Left lung (tissue), 10 donors: ENCODE results near the gene CDKN1C. TPM values are rescaled to one million over a fixed set of nuclear protein-coding genes. Genes with fewer than 3 reads are reported as not detected.

Experiments
- ATAC-seq: fragments of 200-7000 bp; cut with Tn5 transposase; one replicate; pipeline ENCODE4 v1.9.1; 2020; ENCODE audit warnings: moderate library complexity
- DNase-seq, 4 donors: peaks; one replicate each; pipeline ENCODE4 v3.0.0-alpha.2; 2013 to 2020
- H3K27ac ChIP-seq, 2 donors: fragments of 200-600 bp; sonication (generic) in 1 of 2; one replicate each; pipeline versions ENCODE4 v1.5.0 to v1.8.0; 2020 to 2021
- H3K27me3 ChIP-seq, 2 donors: fragments of 200-600 bp; sonication (generic) in 1 of 2; one replicate each; pipeline versions ENCODE4 v1.5.0 to v1.8.0; 2020 to 2021
- H3K36me3 ChIP-seq, 2 donors: fragments of 200-600 bp; sonication (generic) in 1 of 2; one replicate each; pipeline versions ENCODE4 v1.5.0 to v1.8.0; 2020 to 2021
- H3K4me1 ChIP-seq, 2 donors: fragments of 200-600 bp; one replicate each; pipeline ENCODE4 v1.8.0; 2021
- H3K4me3 ChIP-seq, 2 donors: fragments of 200-600 bp; sonication (generic) in 1 of 2; one replicate each; pipeline versions ENCODE4 v1.5.0 to v1.8.0; 2020 to 2021; ENCODE audit warnings: mild to moderate bottlenecking in 1 of 2
- H3K9me3 ChIP-seq, 2 donors: fragments of 200-600 bp; sonication (generic) in 1 of 2; one replicate each; pipeline versions ENCODE4 v1.5.0 to v1.8.0; 2020 to 2021
- intact Hi-C, 2 donors: fragments of 100-400 bp; cut with DNase I; formaldehyde crosslinking; loops; one replicate each; pipeline versions ENCODE4 v1.11.2 to v1.14.2; 2022
- polyA plus RNA-seq, 6 donors: library from polyadenylated mRNA; unstranded; fragments of 120-200 nt; gene quantifications; one replicate each; pipeline ENCODE4 v1.2.1, GENCODE V29; 2013; ENCODE audit not compliant: insufficient read length in 6 of 6
- total RNA-seq, 2 donors: library from RNA; stranded (reverse); fragmentation: NEBNext Ultra II Directional; extraction: Animal tissue kit (Norgen Biotek cat#: 25700); gene quantifications; one replicate each; pipeline ENCODE4 v1.2.1, GENCODE V29; 2021
- TF ChIP-seq, protein P1 (sequence below), 2 donors: fragments of 200-600 bp; sonication (generic) in 1 of 2; IDR thresholded peaks; one replicate each; pipeline versions ENCODE4 v1.5.0 to v1.8.0; 2021; ENCODE audit warnings: antibody characterized with exemption in 2 of 2
- donor health status: DM: no; HTN: yes; CAD: no.
- donor health status: DM: no; HTN: no; CAD: no.

Gene CDKN1C
- total and polyA plus RNA-seq, 8 donors, result 18.0 to 90.1 (median 67.6) TPM

DNA sequence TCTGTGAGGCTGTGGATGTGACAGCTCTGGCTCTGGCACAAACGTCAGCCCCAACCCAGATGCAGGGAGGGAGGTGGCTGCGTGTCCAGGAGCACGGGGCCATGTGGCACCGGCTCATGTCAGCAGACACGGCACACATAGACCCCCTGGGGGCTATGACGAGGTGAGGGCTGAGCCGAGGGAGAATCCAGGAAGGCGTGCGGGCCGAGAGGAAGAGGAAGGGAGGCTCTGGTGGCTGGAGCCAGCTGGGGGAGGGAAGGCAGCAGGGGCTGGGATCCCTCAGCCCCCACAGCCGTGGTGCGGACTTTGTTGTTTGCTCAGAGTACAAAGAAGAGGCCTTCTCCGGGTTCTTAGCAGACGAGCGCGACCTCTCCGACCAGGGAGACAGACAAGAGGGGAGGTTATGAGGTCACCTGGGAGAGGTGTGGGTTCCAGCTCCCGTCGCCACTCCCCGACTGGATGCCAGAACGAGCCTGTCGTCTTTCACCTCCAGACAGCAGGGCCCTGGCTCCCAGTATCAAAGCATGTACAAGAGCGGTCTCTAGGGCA is 46.1 kb downstream of the CDKN1C start:
- no peaks in the 10 kb centered on the region for H3K27me3 ChIP-seq

DNA sequence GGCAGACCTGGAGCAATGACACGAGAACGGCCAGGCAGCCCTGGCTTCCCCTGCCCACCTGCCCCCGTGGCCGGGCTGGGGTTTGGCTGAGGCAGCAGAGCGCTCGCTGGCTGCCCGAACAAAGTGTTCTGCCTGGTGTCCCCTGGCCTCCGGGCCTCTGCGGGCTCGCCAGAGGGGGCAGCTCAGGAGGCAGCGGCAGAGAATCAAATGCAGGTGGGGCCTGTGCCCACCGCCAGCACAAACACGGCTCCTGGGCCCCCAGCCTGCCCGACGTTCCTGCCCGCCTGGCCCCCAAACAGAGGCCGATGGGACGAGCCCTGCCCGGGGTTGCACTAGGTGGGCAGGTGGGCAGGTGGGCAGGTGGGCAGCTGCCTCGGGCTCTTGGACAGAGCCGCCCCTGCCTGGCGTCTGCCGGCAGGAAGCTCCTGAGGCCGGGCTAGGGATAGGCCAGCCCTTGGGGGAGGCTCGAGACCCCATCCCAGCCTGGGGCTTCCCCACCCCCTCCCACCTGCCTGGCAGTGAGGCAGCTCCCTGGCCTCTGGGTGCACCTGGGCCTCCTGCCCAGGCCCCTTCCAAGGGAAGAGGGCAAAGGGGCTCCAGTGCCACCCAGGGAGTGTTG is 46.8 kb downstream of the CDKN1C start:
- no peaks in the 10 kb centered on the region for H3K9me3 ChIP-seq
- H3K27ac ChIP-seq, result no peak overlapping the region
- H3K4me3 ChIP-seq, result no peak overlapping the region
- TF ChIP-seq, protein P1, sequence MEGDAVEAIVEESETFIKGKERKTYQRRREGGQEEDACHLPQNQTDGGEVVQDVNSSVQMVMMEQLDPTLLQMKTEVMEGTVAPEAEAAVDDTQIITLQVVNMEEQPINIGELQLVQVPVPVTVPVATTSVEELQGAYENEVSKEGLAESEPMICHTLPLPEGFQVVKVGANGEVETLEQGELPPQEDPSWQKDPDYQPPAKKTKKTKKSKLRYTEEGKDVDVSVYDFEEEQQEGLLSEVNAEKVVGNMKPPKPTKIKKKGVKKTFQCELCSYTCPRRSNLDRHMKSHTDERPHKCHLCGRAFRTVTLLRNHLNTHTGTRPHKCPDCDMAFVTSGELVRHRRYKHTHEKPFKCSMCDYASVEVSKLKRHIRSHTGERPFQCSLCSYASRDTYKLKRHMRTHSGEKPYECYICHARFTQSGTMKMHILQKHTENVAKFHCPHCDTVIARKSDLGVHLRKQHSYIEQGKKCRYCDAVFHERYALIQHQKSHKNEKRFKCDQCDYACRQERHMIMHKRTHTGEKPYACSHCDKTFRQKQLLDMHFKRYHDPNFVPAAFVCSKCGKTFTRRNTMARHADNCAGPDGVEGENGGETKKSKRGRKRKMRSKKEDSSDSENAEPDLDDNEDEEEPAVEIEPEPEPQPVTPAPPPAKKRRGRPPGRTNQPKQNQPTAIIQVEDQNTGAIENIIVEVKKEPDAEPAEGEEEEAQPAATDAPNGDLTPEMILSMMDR (IDR thresholded peaks at IDR 0.05), result no peak
- no peak for ATAC-seq
- no peaks in the 10 kb centered on the region for H3K27me3 ChIP-seq
- no peaks in the 10 kb centered on the region for H3K36me3 ChIP-seq
- DNase-seq, result peak in 1 of 4 donors; percentile 80
- H3K4me1 ChIP-seq, result peaks cover 8 to 17% of the 10 kb centered on the region in 2 donors
- intact Hi-C loops, result no loop called here

More for the DNA sequence above, 46.1 kb downstream of the CDKN1C start:
- intact Hi-C loops, result no loop called here
- Histone ChIP-seq H3K27ac (no peak overlapping the region), H3K36me3 (no peaks in the 10 kb centered on the region), H3K4me3 (no peak overlapping the region), H3K9me3 (no peaks in the 10 kb centered on the region), H3K4me1 (peaks cover 8 to 17% of the 10 kb centered on the region in 2 donors)
- TF ChIP-seq, protein P1 (IDR thresholded peaks at IDR 0.05), result no peak
- DNase-seq, result peak in 1 of 4 donors; percentile 62
- no peak for ATAC-seq

DNA sequence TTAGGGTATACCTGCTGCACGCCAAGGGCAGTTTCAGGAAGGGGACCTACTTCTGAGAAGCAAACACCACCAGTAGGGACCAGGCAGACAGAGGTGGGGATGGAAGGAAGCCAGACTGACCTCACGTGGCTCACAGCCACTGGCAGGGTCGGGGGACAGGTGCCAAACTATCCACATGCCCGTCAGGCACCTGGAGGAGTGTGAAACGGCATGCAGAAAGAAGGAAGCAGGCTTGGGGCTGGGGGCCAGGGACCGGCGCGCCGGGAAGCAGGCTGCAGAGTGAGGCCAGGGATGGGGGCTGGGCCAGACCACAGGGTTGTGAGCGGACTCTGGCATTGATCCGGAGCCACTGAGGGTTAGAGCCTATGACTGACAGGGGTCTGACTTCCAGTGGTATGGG is 47.5 kb downstream of the CDKN1C start:
- Histone ChIP-seq H3K36me3 (no peaks in the 10 kb centered on the region), H3K9me3 (no peaks in the 10 kb centered on the region), H3K27ac (no peak overlapping the region), H3K4me1 (peaks cover 8 to 17% of the 10 kb centered on the region in 2 donors), H3K27me3 (no peaks in the 10 kb centered on the region), H3K4me3 (no peak overlapping the region)
- TF ChIP-seq, protein P1 (IDR thresholded peaks at IDR 0.05), result no peak
- ATAC-seq (no peak), DNase-seq (peak in 1 of 4 donors; percentile 52)
- intact Hi-C loops, result no loop called here

DNA sequence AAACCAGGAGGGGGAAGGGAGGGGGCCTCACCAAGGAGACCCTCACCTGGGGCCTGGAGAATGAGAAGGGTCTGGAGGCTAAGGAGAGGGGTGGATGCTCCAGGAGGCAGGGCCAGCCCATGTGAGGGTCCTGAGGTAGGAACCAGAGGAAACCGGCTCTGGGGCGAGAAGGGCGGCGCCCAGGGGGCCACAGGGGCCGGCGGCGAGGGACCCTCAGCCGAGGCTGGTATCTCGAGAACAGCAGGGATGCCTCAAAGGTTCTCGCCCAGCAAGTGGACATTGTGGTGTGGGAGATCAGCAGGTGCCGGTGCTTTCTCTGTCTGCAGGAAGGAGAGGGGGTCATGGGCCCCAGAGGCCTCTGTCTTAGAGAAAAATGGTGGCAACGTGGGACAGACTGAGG is 47.9 kb downstream of the CDKN1C start:
- H3K4me3 ChIP-seq, result no peak overlapping the region
- no peaks in the 10 kb centered on the region for H3K36me3 ChIP-seq
- intact Hi-C loops, result no loop called here
- peak in 1 of 4 donors; percentile 57 for DNase-seq
- ATAC-seq, result no peak
- no peaks in the 10 kb centered on the region for H3K27me3 ChIP-seq
- peaks cover 8 to 17% of the 10 kb centered on the region in 2 donors for H3K4me1 ChIP-seq
- no peaks in the 10 kb centered on the region for H3K9me3 ChIP-seq
- H3K27ac ChIP-seq, result no peak overlapping the region
- TF ChIP-seq, protein P1 (IDR thresholded peaks at IDR 0.05), result no peak

DNA sequence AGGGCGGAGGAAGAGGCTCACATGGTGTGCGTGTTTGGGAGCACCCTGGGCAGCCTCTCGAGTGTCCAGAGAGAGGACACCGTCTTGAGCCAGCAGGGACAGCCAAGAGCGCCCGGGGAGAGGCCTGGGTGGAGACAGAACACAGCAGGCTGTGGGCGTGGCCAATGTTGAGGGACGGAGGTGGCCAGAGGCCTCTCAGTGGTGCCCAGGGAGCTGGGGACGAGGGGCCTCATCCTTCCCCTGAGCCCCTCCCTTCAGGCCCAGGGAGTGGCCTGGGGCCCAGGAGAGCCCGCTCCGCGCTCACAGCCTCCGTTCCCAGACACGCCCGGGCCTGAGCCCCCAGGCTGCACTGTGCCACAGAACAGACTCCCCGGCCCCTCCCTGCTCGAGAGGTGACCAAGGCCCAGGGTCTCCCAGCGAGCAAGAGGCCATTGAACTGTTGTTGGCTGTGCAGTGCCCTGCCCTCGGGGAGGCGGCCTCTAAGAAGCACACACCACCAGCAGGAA is 48.4 kb downstream of the CDKN1C start:
- DNase-seq (peak; percentile 78 to 95 (median 85)), ATAC-seq (peak; percentile 94)
- H3K9me3 ChIP-seq, result no peaks in the 10 kb centered on the region
- TF ChIP-seq, protein P1 (IDR thresholded peaks at IDR 0.05), result peak; percentile 34 to 41
- H3K27ac ChIP-seq, result no peak overlapping the region
- H3K36me3 ChIP-seq, result no peaks in the 10 kb centered on the region
- no peak overlapping the region for H3K4me3 ChIP-seq
- no peaks in the 10 kb centered on the region for H3K27me3 ChIP-seq
- H3K4me1 ChIP-seq, result peaks cover 8 to 17% of the 10 kb centered on the region in 2 donors
- intact Hi-C loops, result no loop called here
